Natural killer cell (primary cell): Measurements from ENCODE around the gene SUN3. TPM values are rescaled to one million over a fixed set of nuclear protein-coding genes. Genes with fewer than 3 reads are reported as not detected.
A peak's percentile ranks its signal among the peaks of the same experiment; 100 is the strongest.

Experiments used
- ATAC-seq, 3 donors: fragments of 150-1000 bp in 2 of 3; fragments of 200-7000 bp in 1 of 3; cut with Tn5 transposase; 1 replicate in 1 of 3; 2 replicates in 2 of 3; pipeline ENCODE4 v1.10.0; 2021; ENCODE audit warnings: mild to moderate bottlenecking in 2 of 3, moderate library complexity in 2 of 3
- DNase-seq, 2 donors: peaks; one replicate each; pipeline versions ENCODE4 v3.0.0 to v3.0.0-alpha.2; 2013 to 2021; ENCODE audit warnings: mixed read lengths in 1 of 2
- H3K27ac ChIP-seq: one replicate; pipeline ENCODE4 v1.5.1; 2013; ENCODE audit warnings: mild to moderate bottlenecking, low read length
- H3K27me3 ChIP-seq: one replicate; pipeline ENCODE4 v1.6.1; 2013; ENCODE audit warnings: low read length; ENCODE audit not compliant: control insufficient read depth, insufficient read depth
- H3K36me3 ChIP-seq: one replicate; pipeline ENCODE4 v1.6.1; 2013; ENCODE audit warnings: low read length; ENCODE audit not compliant: control insufficient read depth, insufficient read depth
- H3K4me1 ChIP-seq: one replicate; pipeline ENCODE4 v1.6.1; 2013; ENCODE audit warnings: low read length; ENCODE audit not compliant: control insufficient read depth, insufficient read depth
- H3K4me3 ChIP-seq: one replicate; pipeline ENCODE4 v1.5.1; 2013; ENCODE audit warnings: low read length
- H3K9me3 ChIP-seq: one replicate; pipeline ENCODE4 v1.6.1; 2013; ENCODE audit warnings: low read length; ENCODE audit not compliant: control insufficient read depth, insufficient read depth
- H3K27ac Mint-ChIP-seq, 2 donors: one replicate each; pipeline ENCODE4 v1.8.0; 2022; ENCODE audit warnings: mild to moderate bottlenecking in 2 of 2, mixed read lengths in 2 of 2, moderate library complexity in 1 of 2
- H3K27me3 Mint-ChIP-seq, 2 donors: one replicate each; pipeline ENCODE4 v1.8.0; 2022; ENCODE audit warnings: low read depth in 2 of 2, mixed read lengths in 2 of 2
- H3K36me3 Mint-ChIP-seq: one replicate; pipeline ENCODE4 v1.8.0; 2022; ENCODE audit warnings: mixed read lengths
- H3K4me1 Mint-ChIP-seq, 2 donors: one replicate each; pipeline ENCODE4 v1.8.0; 2022; ENCODE audit warnings: mixed read lengths in 2 of 2
- H3K4me3 Mint-ChIP-seq: one replicate; pipeline ENCODE4 v1.8.0; 2022; ENCODE audit warnings: mild to moderate bottlenecking, moderate library complexity, mixed read lengths
- H3K9me3 Mint-ChIP-seq, 2 donors: one replicate each; pipeline ENCODE4 v1.8.0; 2022; ENCODE audit warnings: mixed read lengths in 2 of 2
- WGBS: methylation state at CpG from one replicate; pipeline ENCODE4 v1.1.7; 2013; ENCODE audit warnings: missing lambda C conversion rate; ENCODE audit not compliant: insufficient coverage; 5-methylcytosine and 5-hydroxymethylcytosine counted together
- intact Hi-C: fragments of 100-400 bp; cut with micrococcal nuclease; formaldehyde crosslinking; loops from one replicate; pipeline ENCODE4 v1.14.2; 2022
- total RNA-seq, 4 donors: library from RNA; stranded (reverse); fragments of 120-200 nt in 1 of 4; gene quantifications; one replicate each; pipeline versions ENCODE4 v1.2.3 to v1.2.4, GENCODE V29; 2013 to 2022
- TF ChIP-seq, protein P1 (sequence below): fragments of 200-600 bp; IDR thresholded peaks from one replicate; pipeline ENCODE4 v1.8.0; 2022; ENCODE audit warnings: antibody characterized with exemption

SUN3 gene
- total RNA-seq, 3 donors from 2014 or later (not counting 1 experiment from before 2014, with no cell fraction given) = 1.3 TPM; not detected in 2

DNA sequence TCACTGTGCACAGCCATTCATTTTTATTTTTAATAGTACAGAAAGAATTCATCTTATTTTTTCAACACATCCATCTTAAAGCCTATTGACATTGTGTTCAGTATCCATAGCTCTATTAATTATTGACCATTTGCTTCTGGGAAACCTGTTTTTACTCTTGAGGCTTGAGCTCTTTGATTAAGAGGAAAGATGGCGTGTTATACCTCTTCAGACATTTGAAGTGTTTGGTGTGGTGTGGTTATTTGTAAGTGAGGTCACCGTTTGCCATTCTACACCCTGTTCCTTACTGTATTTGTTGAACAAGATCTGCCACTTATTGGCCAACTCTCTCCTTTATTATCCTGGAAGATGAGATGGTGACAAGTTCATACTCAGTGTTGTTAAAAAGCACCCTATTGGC, 24.8 kb upstream of the SUN3 start:
- Histone ChIP-seq H3K4me3 (no peak overlapping the region), H3K36me3 (no peaks in the 10 kb centered on the region), H3K27ac (no peak overlapping the region), H3K27me3 (no peaks in the 10 kb centered on the region), H3K4me1 (no peaks in the 10 kb centered on the region), H3K9me3 (no peaks in the 10 kb centered on the region)
- no peak for DNase-seq
- Mint-ChIP-seq H3K27me3 (peaks cover 0 to 3% of the 10 kb centered on the region in 2 donors), H3K27ac (no peak overlapping the region), H3K4me3 (no peak overlapping the region), H3K4me1 (peaks cover 10 to 17% of the 10 kb centered on the region in 2 donors), H3K9me3 (peaks cover 0 to 3% of the 10 kb centered on the region in 2 donors), H3K36me3 (peaks cover 9% of the 10 kb centered on the region)
- ATAC-seq = no peak
- intact Hi-C loops = no loop called here
- TF ChIP-seq, protein P1, sequence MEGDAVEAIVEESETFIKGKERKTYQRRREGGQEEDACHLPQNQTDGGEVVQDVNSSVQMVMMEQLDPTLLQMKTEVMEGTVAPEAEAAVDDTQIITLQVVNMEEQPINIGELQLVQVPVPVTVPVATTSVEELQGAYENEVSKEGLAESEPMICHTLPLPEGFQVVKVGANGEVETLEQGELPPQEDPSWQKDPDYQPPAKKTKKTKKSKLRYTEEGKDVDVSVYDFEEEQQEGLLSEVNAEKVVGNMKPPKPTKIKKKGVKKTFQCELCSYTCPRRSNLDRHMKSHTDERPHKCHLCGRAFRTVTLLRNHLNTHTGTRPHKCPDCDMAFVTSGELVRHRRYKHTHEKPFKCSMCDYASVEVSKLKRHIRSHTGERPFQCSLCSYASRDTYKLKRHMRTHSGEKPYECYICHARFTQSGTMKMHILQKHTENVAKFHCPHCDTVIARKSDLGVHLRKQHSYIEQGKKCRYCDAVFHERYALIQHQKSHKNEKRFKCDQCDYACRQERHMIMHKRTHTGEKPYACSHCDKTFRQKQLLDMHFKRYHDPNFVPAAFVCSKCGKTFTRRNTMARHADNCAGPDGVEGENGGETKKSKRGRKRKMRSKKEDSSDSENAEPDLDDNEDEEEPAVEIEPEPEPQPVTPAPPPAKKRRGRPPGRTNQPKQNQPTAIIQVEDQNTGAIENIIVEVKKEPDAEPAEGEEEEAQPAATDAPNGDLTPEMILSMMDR = no peak
- WGBS = 100% methylated on average over 1 of the region's 2 CpGs

DNA sequence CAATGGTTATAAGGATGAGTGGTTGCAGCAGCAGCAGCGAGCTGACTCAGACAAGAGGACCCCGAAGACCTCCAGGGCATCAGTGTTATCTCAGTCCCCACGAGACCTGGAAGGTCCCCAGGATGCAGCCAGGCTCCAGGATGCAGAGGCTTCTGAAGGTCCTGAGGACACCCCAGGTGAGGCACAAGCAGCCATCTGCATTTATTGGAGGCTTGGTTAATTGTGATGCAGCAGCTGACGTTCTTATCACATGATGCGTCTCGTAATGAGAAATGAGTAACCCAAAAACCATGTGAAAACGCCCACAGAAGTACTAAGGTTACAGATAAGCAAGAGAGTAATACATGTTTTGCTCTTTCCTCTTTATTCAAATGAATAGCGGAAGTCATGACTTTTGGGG, 23.8 kb upstream of the SUN3 start:
- Histone ChIP-seq H3K36me3 (no peaks in the 10 kb centered on the region), H3K27ac (no peak overlapping the region), H3K27me3 (no peaks in the 10 kb centered on the region), H3K9me3 (no peaks in the 10 kb centered on the region), H3K4me1 (no peaks in the 10 kb centered on the region), H3K4me3 (no peak overlapping the region)
- Mint-ChIP-seq H3K27ac (no peak overlapping the region), H3K36me3 (peaks cover 9% of the 10 kb centered on the region), H3K4me1 (peaks cover 7 to 25% of the 10 kb centered on the region in 2 donors), H3K4me3 (no peak overlapping the region), H3K9me3 (peaks cover 0 to 3% of the 10 kb centered on the region in 2 donors), H3K27me3 (peaks cover 0 to 3% of the 10 kb centered on the region in 2 donors)
- TF ChIP-seq, protein P1 = no peak
- 79% methylated on average over 8 of the region's 8 CpGs for WGBS
- DNase-seq (peak in 1 of 2 donors; percentile 26), ATAC-seq (no peak)
- intact Hi-C loops = no loop called here

DNA sequence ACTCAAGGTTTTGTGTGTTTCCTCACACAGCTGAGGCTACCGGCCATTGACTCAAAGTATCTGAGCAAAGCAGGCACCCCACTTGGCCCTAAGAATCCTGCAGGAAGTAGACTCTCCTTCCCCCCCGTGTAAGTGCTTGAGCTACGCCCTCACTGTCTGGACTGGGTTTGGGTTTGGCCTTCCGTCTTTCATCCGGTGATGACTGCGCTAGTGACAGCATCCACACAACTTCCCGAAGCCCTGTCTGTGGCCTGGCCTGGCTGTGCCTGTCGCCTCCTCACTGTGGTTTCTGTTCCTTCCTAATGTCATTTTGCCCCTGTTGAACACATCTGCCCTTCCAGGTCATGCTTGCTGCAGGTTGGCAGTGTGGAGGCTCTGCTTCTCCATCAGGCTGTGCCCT, 20.9 kb upstream of the SUN3 start:
- intact Hi-C loops = no loop called here
- H3K4me1 Mint-ChIP-seq = peaks cover 28 to 48% of the 10 kb centered on the region in 2 donors
- Histone ChIP-seq H3K4me3 (no peak overlapping the region), H3K9me3 (no peaks in the 10 kb centered on the region), H3K36me3 (no peaks in the 10 kb centered on the region), H3K27me3 (no peaks in the 10 kb centered on the region), H3K4me1 (peaks cover 23% of the 10 kb centered on the region), H3K27ac (no peak overlapping the region)
- DNase-seq (peak in 1 of 2 donors; percentile 15), ATAC-seq (peak in 2 of 3 donors; percentile 24 to 57)
- peak overlapping the region in 1 of 2 donors; percentile 48 for H3K27ac Mint-ChIP-seq
- no peaks in the 10 kb centered on the region for H3K9me3 Mint-ChIP-seq
- WGBS = 77% methylated on average over 8 of the region's 8 CpGs
- no peak overlapping the region for H3K4me3 Mint-ChIP-seq
- H3K27me3 Mint-ChIP-seq = peaks cover 0 to 6% of the 10 kb centered on the region in 2 donors
- H3K36me3 Mint-ChIP-seq = no peaks in the 10 kb centered on the region
- TF ChIP-seq, protein P1 = no peak

DNA sequence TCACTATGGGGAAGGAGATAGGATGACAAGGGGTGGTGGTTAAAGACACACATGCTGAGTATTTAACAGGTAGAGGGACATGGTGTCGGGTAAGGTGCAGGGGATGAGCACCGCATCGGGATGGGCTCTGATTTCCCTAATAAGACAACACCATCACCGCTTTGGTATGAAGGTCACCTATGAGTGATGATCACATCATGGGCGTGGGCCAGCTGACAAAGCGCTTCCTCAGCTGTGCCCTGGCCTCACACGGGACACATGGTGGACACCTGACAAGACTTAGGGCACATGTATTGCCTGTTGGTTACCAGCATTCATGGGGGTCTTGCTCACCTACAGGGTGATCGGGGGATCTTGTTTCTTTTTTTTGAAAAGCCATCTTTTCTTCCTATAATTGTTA, 19.2 kb upstream of the SUN3 start:
- Mint-ChIP-seq H3K36me3 (no peaks in the 10 kb centered on the region), H3K4me3 (no peak overlapping the region), H3K4me1 (peaks cover 29 to 56% of the 10 kb centered on the region in 2 donors), H3K27me3 (peaks cover 0 to 6% of the 10 kb centered on the region in 2 donors), H3K27ac (no peak overlapping the region), H3K9me3 (no peaks in the 10 kb centered on the region)
- no peaks in the 10 kb centered on the region for H3K36me3 ChIP-seq
- ATAC-seq (no peak), DNase-seq (no peak)
- WGBS = 98% methylated on average over 8 of the region's 8 CpGs
- intact Hi-C loops = no loop called here
- no peaks in the 10 kb centered on the region for H3K9me3 ChIP-seq
- no peak overlapping the region for H3K27ac ChIP-seq
- no peak overlapping the region for H3K4me3 ChIP-seq
- peaks cover 29% of the 10 kb centered on the region for H3K4me1 ChIP-seq
- no peaks in the 10 kb centered on the region for H3K27me3 ChIP-seq
- TF ChIP-seq, protein P1 = no peak
